ENCODE data around the gene RFFL. TPM values are rescaled to one million over a fixed set of nuclear protein-coding genes. Genes with fewer than 3 reads are reported as not detected.
"Not testable (repeated sequence)": the region's sequence is repeated elsewhere in the genome, so short reads cannot be mapped to it uniquely, and the experiment has no call there.

The RFFL gene, protein sequence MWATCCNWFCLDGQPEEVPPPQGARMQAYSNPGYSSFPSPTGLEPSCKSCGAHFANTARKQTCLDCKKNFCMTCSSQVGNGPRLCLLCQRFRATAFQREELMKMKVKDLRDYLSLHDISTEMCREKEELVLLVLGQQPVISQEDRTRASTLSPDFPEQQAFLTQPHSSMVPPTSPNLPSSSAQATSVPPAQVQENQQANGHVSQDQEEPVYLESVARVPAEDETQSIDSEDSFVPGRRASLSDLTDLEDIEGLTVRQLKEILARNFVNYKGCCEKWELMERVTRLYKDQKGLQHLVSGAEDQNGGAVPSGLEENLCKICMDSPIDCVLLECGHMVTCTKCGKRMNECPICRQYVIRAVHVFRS
- total RNA-seq: 10 to 100 TPM; 42.0 to 46.3 TPM
- 68.6 TPM for polyA plus RNA-seq (ENCODE audit: insufficient read depth, low read depth, low replicate concordance)
- long read RNA-seq, donor 1, partial matches to known transcripts: 0 of 2 reads
- long read RNA-seq, donor 1, other reads (novel, unspliced or antisense): 0 of 2 reads
- long read RNA-seq, donor 2, full-length matches to known transcripts: 1 of 1 reads
- long read RNA-seq, donor 2, partial matches to known transcripts: 0 of 1 reads
- long read RNA-seq, donor 2, other reads (novel, unspliced or antisense): 0 of 1 reads

DNA sequence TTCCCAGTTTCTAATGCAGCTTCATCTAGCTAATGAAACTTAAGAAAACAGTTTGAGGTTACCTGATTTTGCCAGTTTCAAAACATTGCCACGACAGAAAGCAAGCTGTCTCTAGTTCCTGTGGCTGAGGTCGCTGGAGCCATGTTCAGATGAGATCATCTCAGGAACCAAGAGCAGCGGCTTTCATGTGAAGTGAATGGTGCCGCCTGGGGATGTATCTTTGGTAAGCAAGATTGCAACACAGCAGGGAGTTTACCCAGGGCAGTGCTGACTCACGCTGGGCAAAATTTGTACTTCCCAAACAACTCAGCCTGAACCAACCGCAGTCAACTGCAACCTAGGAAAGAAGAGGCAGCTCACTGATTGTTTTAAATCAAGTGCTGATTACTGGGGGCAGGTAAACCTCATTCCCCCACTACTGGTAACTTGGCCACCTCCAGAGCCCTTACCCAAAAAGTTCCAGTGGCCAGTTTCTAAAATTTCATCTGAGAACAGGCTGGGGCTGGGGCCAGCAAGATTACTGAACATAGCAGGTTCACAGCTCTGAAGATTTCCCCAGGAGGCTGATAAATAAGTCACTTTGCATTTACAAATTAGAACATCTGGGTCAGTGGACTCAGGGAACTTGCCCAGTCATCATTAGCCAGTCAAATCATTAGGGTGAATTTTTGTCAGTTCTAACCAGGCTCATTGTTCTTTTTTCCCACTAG lies at the start of gene RFFL:
Gene RFFL, minus strand, starts transcription at position 194 of the 710 bp plus-strand sequence. CDS start 37,154 bp downstream, outside the sequence.
- no peaks in the 10 kb centered on the region for H3K9me3 ChIP-seq
- intact Hi-C loops (cut with DNase I; ENCODE audit: low total_unique reads): no loop called here
- H3K4me1 ChIP-seq: peaks cover 5% of the 10 kb centered on the region
- peak within 1 kb of the TSS in 1 of 2 donors; percentile 67 for H3K27ac ChIP-seq
- no peaks in the 10 kb centered on the region for H3K27me3 ChIP-seq
- H3K4me3 ChIP-seq: no peak within 1 kb of the TSS
- no peak for TF ChIP-seq POLR2A (IDR thresholded peaks at IDR 0.05)
- TF ChIP-seq, protein P1, sequence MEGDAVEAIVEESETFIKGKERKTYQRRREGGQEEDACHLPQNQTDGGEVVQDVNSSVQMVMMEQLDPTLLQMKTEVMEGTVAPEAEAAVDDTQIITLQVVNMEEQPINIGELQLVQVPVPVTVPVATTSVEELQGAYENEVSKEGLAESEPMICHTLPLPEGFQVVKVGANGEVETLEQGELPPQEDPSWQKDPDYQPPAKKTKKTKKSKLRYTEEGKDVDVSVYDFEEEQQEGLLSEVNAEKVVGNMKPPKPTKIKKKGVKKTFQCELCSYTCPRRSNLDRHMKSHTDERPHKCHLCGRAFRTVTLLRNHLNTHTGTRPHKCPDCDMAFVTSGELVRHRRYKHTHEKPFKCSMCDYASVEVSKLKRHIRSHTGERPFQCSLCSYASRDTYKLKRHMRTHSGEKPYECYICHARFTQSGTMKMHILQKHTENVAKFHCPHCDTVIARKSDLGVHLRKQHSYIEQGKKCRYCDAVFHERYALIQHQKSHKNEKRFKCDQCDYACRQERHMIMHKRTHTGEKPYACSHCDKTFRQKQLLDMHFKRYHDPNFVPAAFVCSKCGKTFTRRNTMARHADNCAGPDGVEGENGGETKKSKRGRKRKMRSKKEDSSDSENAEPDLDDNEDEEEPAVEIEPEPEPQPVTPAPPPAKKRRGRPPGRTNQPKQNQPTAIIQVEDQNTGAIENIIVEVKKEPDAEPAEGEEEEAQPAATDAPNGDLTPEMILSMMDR (IDR thresholded peaks at IDR 0.05): peak in 1 of 3 experiments; percentile 31
- WGBS, 2 donors: 64 to 76% methylated on average over 6 of the region's 6 CpGs
- no peaks in the 10 kb centered on the region for H3K36me3 ChIP-seq (ENCODE audit: low read depth, missing control alignments)
- peak; percentile 93 for DNase-seq

DNA sequence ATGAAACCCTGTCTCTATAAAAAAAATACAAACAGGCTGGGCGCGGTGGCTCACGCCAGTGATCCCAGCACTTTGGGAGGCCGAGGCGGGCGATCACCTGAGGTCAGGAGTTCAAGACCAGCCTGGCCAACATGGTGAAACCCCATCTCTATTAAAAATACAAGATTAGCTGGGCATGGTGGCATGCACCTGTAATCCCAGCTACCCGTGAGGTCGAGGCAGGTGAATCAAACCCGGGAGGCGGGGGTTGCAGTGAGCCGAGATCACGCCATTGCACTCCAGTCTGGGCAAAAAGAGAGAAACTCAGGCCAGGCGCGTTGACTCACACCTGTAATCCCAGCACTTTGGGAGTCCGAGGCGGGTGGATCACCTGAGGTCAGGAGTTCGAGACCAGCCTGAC lies 47.3 kb upstream of the RFFL start:
- 93 to 99% methylated on average over 17 of the region's 17 CpGs for WGBS, 2 donors
- H3K27me3 ChIP-seq; H3K4me1 ChIP-seq; H3K9me3 ChIP-seq; intact Hi-C loops (cut with DNase I; ENCODE audit: low total_unique reads); H3K36me3 ChIP-seq (ENCODE audit: low read depth, missing control alignments); H3K27ac ChIP-seq; H3K4me3 ChIP-seq; DNase-seq: not testable (repeated sequence)

DNA sequence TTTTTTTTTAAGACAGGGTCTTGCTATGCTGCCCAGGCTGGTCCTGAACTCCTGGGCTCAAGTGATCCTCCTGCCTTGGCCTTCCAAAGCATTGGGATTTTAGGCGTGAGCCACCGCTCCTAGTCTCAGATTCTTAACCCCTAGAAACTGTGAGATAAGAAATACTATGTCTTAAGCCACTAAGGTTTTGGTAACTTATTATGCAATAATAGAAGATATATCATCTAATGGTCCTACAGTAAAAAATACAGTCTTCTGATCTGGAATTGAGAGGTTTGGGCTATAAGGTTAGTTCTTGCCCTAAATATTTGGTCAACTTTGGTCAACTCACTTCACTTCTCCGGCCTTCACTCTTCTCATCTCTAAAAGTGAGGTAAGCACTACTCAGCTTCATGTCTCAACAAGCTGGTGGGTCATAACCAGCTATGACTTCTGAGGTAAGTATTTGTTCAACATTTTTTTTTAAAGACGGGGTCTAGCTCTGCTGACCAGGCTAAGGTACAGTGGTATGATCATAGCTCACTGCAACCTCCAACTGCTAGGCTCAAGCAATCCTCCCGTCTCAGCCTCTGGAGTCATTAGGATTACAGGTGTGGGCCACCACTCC lies 41.4 kb upstream of the RFFL start:
- Histone ChIP-seq H3K27ac (no peak overlapping the region), H3K36me3 (ENCODE audit: low read depth, missing control alignments) (no peaks in the 10 kb centered on the region), H3K27me3 (no peaks in the 10 kb centered on the region), H3K4me3 (no peak overlapping the region), H3K4me1 (no peaks in the 10 kb centered on the region), H3K9me3 (no peaks in the 10 kb centered on the region)
- TF ChIP-seq, protein P1 (IDR thresholded peaks at IDR 0.05): no peak
- no peak for TF ChIP-seq POLR2A (IDR thresholded peaks at IDR 0.05)
- no peak for DNase-seq
- intact Hi-C loops (cut with DNase I; ENCODE audit: low total_unique reads): no loop called here
- WGBS, 2 donors: 94 to 99% methylated on average over 5 of the region's 5 CpGs

DNA sequence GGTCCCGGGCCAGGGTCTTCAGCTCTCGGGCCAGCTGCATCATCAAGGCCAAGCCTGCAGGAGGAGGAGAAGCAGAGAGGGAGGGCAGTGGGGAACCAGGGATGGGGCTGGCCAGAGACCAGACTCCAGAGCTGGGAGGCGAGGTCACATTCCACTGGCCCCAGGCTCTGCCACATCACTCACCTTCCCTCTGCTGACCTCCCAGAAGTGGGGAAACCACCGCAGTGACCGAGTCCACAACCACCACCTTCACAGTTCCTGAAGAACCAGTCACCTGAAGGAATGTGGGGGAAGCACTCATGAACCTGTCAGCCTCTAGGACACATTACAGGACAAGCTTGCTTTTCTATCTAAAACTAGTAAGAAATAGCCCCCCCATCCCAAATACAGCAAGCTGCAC lies 39.8 kb upstream of the RFFL start:
- H3K27ac ChIP-seq: no peak overlapping the region
- DNase-seq: no peak
- WGBS, 2 donors: 69 to 76% methylated on average over 2 to 5 of the region's 5 CpGs
- H3K4me3 ChIP-seq: no peak overlapping the region
- H3K9me3 ChIP-seq: no peaks in the 10 kb centered on the region
- TF ChIP-seq POLR2A (IDR thresholded peaks at IDR 0.05): no peak
- TF ChIP-seq, protein P1 (IDR thresholded peaks at IDR 0.05): no peak
- intact Hi-C loops (cut with DNase I; ENCODE audit: low total_unique reads): no loop called here
- no peaks in the 10 kb centered on the region for H3K4me1 ChIP-seq
- no peaks in the 10 kb centered on the region for H3K36me3 ChIP-seq (ENCODE audit: low read depth, missing control alignments)
- H3K27me3 ChIP-seq: no peaks in the 10 kb centered on the region

DNA sequence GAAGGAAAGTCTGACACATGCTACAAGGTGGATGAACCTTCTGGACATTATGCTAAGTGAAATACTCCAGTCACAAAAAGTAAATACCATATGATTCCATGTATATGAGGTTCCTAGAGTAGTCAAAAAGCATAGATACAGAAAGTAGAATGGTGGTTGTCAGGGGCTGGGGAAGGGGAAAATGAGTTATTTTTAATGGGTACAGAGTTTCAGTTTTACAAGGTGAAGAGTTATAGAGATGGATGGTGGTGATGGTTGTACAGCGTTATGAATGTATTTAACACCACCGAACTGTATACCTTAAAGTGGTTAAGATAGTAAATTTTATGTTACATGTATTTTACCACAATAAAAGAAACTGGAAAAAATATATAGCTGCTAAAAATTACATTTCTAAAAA lies 38.2 kb upstream of the RFFL start:
- no peak overlapping the region for H3K4me3 ChIP-seq
- no peak for DNase-seq
- H3K9me3 ChIP-seq: no peaks in the 10 kb centered on the region
- WGBS, 2 donors: 93 to 94% methylated on average over 2 of the region's 2 CpGs
- H3K27ac ChIP-seq: no peak overlapping the region
- no peaks in the 10 kb centered on the region for H3K4me1 ChIP-seq
- H3K36me3 ChIP-seq (ENCODE audit: low read depth, missing control alignments): no peaks in the 10 kb centered on the region
- no peaks in the 10 kb centered on the region for H3K27me3 ChIP-seq
- intact Hi-C loops (cut with DNase I; ENCODE audit: low total_unique reads): no loop called here
- no peak for TF ChIP-seq POLR2A (IDR thresholded peaks at IDR 0.05)
- TF ChIP-seq, protein P1 (IDR thresholded peaks at IDR 0.05): no peak
